ENCODE results near the gene MAGEA4. TPM values are rescaled to one million over a fixed set of nuclear protein-coding genes. Genes with fewer than 3 reads are reported as not detected.

The MAGEA4 gene
- total RNA-seq, 2 experiments from 2014 or later = not detected

DNA sequence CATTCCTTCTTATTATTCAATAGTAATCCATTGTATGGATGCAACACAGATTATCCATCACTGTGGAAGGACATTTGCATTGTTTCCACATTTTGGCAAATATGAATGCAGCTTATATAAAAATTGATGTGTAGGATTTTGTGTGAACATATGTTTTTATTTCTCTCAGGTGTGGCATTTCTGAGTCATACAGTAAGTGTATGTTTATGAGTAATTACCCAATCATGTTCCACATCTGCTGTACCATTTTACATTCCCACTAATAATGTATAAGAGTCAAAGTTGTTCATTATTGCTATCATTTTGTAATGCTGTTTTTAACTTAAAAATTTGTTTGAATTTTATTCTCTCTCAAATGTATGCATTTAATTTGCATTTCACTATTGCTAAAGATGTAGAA, 25.5 kb downstream of the MAGEA4 start:
- Mint-ChIP-seq H3K4me3 (no peak overlapping the region), H3K27me3 (peaks cover 3% of the 10 kb centered on the region), H3K36me3 (no peaks in the 10 kb centered on the region), H3K27ac (no peak overlapping the region), H3K9me3 (no peaks in the 10 kb centered on the region), H3K4me1 (ENCODE audit: low read depth) (no peaks in the 10 kb centered on the region)
- POLR2A ChIA-PET = no interaction called here
- DNase-seq = no peak
- intact Hi-C loops (cut with micrococcal nuclease) = no loop called here
- CTCF ChIA-PET = no interaction called here

DNA sequence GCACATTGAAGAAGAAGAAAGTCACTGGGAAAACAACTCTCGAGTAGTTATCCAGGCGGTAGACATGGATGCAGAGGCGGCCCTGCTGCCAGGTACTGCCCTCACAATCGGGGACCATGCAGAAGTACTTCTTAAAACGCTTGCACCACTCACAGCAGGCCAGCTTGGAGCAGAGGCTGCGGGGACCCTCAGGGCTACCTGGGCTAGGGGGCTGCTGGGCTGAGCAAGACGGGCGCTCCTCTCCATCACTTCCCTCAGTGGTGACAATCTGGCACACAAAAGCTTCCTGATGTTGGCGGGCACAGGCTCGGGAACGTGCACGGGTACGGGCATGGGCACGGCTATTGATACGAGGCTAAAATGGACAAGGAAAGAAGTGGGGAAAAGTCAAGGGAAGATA, 42.0 kb downstream of the MAGEA4 start:
- intact Hi-C loops (cut with micrococcal nuclease) = no loop called here
- H3K36me3 Mint-ChIP-seq = no peaks in the 10 kb centered on the region
- H3K27ac Mint-ChIP-seq = no peak overlapping the region
- CTCF ChIA-PET = no interaction called here
- no peak overlapping the region for H3K4me3 Mint-ChIP-seq
- POLR2A ChIA-PET = no interaction called here
- H3K27me3 Mint-ChIP-seq = no peaks in the 10 kb centered on the region
- DNase-seq = no peak
- no peaks in the 10 kb centered on the region for H3K9me3 Mint-ChIP-seq
- no peaks in the 10 kb centered on the region for H3K4me1 Mint-ChIP-seq (ENCODE audit: low read depth)

GRCh38 chrX:151958101-151958500, 45.4 kb downstream of the MAGEA4 start:
- ChIA-PET CTCF (no interaction called here), POLR2A (no interaction called here)
- H3K9me3 Mint-ChIP-seq = no peaks in the 10 kb centered on the region
- H3K36me3 Mint-ChIP-seq = no peaks in the 10 kb centered on the region
- no peaks in the 10 kb centered on the region for H3K4me1 Mint-ChIP-seq (ENCODE audit: low read depth)
- H3K27ac Mint-ChIP-seq = no peak overlapping the region
- no peak for DNase-seq
- no peaks in the 10 kb centered on the region for H3K27me3 Mint-ChIP-seq
- intact Hi-C loops (cut with micrococcal nuclease) = no loop called here
- no peak overlapping the region for H3K4me3 Mint-ChIP-seq

- Mint-ChIP-seq H3K4me3 (no peak overlapping the region), H3K36me3 (no peaks in the 10 kb centered on the region), H3K27ac (no peak overlapping the region), H3K27me3 (no peaks in the 10 kb centered on the region), H3K4me1 (ENCODE audit: low read depth) (no peaks in the 10 kb centered on the region), H3K9me3 (no peaks in the 10 kb centered on the region)
- ChIA-PET POLR2A (no interaction called here), CTCF (no interaction called here)
- DNase-seq = no peak
- intact Hi-C loops (cut with micrococcal nuclease) = no loop called here
Observed at GRCh38 chrX:151962034-151962433, 49.3 kb downstream of the MAGEA4 start.

DNA sequence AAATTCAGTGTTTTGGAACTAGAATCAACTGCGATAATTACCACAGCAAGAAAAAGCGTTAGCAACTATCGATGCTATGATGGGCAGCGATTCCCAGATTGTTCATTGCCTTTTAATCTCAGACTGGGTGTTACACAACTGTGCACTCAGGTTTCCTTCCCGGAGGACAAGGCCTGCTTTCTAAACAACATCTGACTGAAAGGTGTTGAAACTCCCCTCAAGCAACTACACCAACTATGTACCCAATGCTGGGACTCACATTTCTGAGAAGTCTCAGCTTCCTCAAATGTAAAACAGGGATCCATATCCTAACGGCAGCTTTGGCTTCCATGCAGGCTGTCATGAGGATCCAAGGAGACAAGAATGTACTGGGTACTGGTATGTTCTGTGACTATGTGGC, 53.5 kb downstream of the MAGEA4 start:
- Mint-ChIP-seq H3K27ac (no peak overlapping the region), H3K36me3 (no peaks in the 10 kb centered on the region), H3K4me3 (no peak overlapping the region), H3K27me3 (no peaks in the 10 kb centered on the region), H3K9me3 (no peaks in the 10 kb centered on the region), H3K4me1 (ENCODE audit: low read depth) (no peaks in the 10 kb centered on the region)
- POLR2A ChIA-PET = no interaction called here
- CTCF ChIA-PET = no interaction called here
- intact Hi-C loops (cut with micrococcal nuclease) = no loop called here
- no peak for DNase-seq

- POLR2A ChIA-PET = no interaction called here
- Mint-ChIP-seq H3K4me3 (no peak overlapping the region), H3K9me3 (no peaks in the 10 kb centered on the region), H3K4me1 (ENCODE audit: low read depth) (no peaks in the 10 kb centered on the region), H3K27ac (no peak overlapping the region), H3K36me3 (no peaks in the 10 kb centered on the region), H3K27me3 (peaks cover 6% of the 10 kb centered on the region)
- intact Hi-C loops (cut with micrococcal nuclease) = no loop called here
- CTCF ChIA-PET = no interaction called here
- no peak for DNase-seq
Observed at GRCh38 chrX:151970027-151970426, 57.3 kb downstream of the MAGEA4 start.

GRCh38 chrX:151970661-151971060, 58.0 kb downstream of the MAGEA4 start:
- H3K36me3 Mint-ChIP-seq = no peaks in the 10 kb centered on the region
- no peak for DNase-seq
- H3K27me3 Mint-ChIP-seq = peaks cover 6% of the 10 kb centered on the region
- POLR2A ChIA-PET = no interaction called here
- H3K4me1 Mint-ChIP-seq (ENCODE audit: low read depth) = no peaks in the 10 kb centered on the region
- H3K4me3 Mint-ChIP-seq = no peak overlapping the region
- no peaks in the 10 kb centered on the region for H3K9me3 Mint-ChIP-seq
- intact Hi-C loops (cut with micrococcal nuclease) = no loop called here
- CTCF ChIA-PET = no interaction called here
- no peak overlapping the region for H3K27ac Mint-ChIP-seq

GRCh38 chrX:151973060-151973661, 60.5 kb downstream of the MAGEA4 start:
- no peaks in the 10 kb centered on the region for H3K9me3 Mint-ChIP-seq
- H3K36me3 Mint-ChIP-seq = no peaks in the 10 kb centered on the region
- DNase-seq = no peak
- no peak overlapping the region for H3K4me3 Mint-ChIP-seq
- POLR2A ChIA-PET = no interaction called here
- intact Hi-C loops (cut with micrococcal nuclease) = no loop called here
- H3K27me3 Mint-ChIP-seq = peaks cover 10% of the 10 kb centered on the region
- CTCF ChIA-PET = interaction anchor here (0.5 kb wide), 1 partner anchor 223 kb away, joined by 3 read pairs; no protein-coding TSS in a partner anchor
- H3K27ac Mint-ChIP-seq = no peak overlapping the region
- H3K4me1 Mint-ChIP-seq (ENCODE audit: low read depth) = no peaks in the 10 kb centered on the region

DNA sequence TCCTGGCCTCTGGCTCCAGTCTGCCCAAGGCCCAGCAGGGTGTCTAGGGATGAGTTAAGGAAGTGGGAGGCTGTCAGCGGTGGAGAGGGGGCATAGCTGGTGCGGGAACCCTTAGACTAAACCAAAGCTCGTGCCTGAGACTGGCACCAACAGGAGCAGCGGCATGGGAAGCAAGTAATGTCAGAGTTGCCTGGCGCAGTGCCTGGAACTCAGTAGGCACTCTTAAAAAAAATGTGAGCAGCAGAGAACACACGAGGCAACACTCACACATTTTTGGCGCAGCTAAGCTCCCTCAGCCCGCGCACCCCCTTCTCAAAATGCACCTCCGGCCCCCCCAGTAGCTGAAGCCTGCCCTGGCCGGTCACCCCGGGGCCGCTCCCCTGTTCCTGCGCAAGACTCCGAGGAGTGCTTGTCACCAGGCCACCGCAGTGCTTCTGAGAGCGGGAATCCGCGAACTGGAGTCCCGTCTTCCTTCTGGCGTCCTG, 61.2 kb downstream of the MAGEA4 start:
- CTCF ChIA-PET = interaction anchor here (0.5 kb wide), 1 partner anchor 224 kb away, joined by 3 read pairs; no protein-coding TSS in a partner anchor
- no peaks in the 10 kb centered on the region for H3K36me3 Mint-ChIP-seq

More for the DNA sequence above, 61.2 kb downstream of the MAGEA4 start:
- Mint-ChIP-seq H3K9me3 (no peaks in the 10 kb centered on the region), H3K27ac (no peak overlapping the region), H3K27me3 (peaks cover 10% of the 10 kb centered on the region), H3K4me1 (ENCODE audit: low read depth) (no peaks in the 10 kb centered on the region), H3K4me3 (no peak overlapping the region)
- DNase-seq = no peak
- POLR2A ChIA-PET = no interaction called here
- intact Hi-C loops (cut with micrococcal nuclease) = no loop called here

Small RNA genes lying within 50 kb of the gene (microRNA-seq; reads per million reads assigned to microRNA genes)
- gene MIR224 (ENCODE audit: borderline microRNAs expressed, borderline number of aligned reads, borderline replicate concordance) (not detected), gene MIR452 (ENCODE audit: borderline microRNAs expressed, borderline number of aligned reads, borderline replicate concordance) (not detected)

Other genes starting within 250 kb of the MAGEA4 start
- gene PRRG3, start 217.4 kb upstream of the MAGEA4 start, total RNA-seq = not detected
- gene FATE1, start 196.9 kb upstream of the MAGEA4 start, total RNA-seq = not detected
- gene CNGA2, start 178.1 kb upstream of the MAGEA4 start, total RNA-seq = not detected
- gene GABRE, start 61.8 kb downstream of the MAGEA4 start, total RNA-seq = not detected
- gene MAGEA10, start 225.7 kb downstream of the MAGEA4 start, total RNA-seq = not detected